Panc1 (cell line): ENCODE data around the gene GRK1.

ENCODE experiments used
- POLR2AphosphoS5 ChIP-seq: IDR thresholded peaks from 2 replicates; pipeline ENCODE4 v1.6.1; 2012; ENCODE audit warnings: mild to moderate bottlenecking, low read depth, low read length, moderate library complexity
- SIN3A ChIP-seq: IDR thresholded peaks from 2 replicates; pipeline ENCODE4 v1.6.1; 2012; ENCODE audit warnings: low read depth, mild to moderate bottlenecking, low read length, moderate library complexity, borderline replicate concordance; ENCODE audit not compliant: insufficient read depth
- TF ChIP-seq, protein P1 (sequence below): fragments of 450-650 bp; IDR thresholded peaks from 2 replicates; pipeline ENCODE4 v1.5.1; 2017; ENCODE audit warnings: mild to moderate bottlenecking
- TF ChIP-seq, protein P2 (sequence below), 2 experiments: IDR thresholded peaks; 2 replicates each; pipeline ENCODE4 v1.6.1; 2011 to 2012; ENCODE audit warnings: low read depth in 2 of 2, control low read depth in 1 of 2, low read length in 1 of 2, mild to moderate bottlenecking in 1 of 2, moderate library complexity in 1 of 2; ENCODE audit not compliant: insufficient read depth in 1 of 2

DNA sequence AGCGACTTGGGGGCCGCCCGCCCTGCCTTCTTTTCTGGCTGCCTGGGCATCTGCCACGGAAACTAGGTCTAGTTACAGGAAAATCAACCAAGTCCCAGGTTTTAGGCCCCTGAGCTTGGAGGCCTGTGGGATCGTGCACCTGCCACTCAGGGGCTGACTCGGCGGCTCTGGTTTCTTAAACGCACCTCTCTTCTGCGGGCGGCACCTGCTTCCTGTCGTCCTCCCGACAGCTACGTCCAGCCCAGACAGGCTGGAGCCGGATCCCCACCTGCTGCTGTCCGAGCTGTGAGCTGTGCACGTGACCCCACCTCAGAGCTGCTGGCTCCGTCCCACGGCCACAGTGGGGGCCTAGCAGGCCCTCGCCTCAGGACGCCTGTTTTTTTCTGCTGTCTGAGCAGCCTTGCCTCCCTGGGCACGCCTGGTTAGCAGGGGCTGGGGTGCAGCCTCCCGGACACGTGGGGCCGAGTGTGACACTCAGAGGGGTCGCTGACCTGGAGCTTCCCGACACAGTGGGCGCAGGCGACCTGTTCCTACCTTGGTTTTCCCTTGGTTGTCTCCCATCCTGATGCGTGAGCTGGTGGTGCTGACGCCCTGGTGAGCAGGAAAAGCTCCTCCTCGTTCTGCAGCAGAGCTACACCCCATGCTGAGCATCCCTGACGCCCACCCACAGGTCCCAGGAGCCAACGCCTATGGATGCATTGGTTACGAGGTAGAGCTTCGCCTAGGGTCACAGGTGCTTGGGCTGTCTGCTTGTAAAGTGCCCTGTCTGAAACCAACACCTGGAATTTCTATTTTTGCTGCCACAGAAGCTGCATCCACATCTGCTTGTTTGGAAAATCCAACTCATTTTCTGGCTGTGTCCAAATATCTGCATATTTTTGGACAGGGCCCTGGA lies 109.5 kb downstream of the GRK1 start:
- TF ChIP-seq, protein P1, sequence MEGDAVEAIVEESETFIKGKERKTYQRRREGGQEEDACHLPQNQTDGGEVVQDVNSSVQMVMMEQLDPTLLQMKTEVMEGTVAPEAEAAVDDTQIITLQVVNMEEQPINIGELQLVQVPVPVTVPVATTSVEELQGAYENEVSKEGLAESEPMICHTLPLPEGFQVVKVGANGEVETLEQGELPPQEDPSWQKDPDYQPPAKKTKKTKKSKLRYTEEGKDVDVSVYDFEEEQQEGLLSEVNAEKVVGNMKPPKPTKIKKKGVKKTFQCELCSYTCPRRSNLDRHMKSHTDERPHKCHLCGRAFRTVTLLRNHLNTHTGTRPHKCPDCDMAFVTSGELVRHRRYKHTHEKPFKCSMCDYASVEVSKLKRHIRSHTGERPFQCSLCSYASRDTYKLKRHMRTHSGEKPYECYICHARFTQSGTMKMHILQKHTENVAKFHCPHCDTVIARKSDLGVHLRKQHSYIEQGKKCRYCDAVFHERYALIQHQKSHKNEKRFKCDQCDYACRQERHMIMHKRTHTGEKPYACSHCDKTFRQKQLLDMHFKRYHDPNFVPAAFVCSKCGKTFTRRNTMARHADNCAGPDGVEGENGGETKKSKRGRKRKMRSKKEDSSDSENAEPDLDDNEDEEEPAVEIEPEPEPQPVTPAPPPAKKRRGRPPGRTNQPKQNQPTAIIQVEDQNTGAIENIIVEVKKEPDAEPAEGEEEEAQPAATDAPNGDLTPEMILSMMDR = no peak
- TF ChIP-seq POLR2AphosphoS5 (no peak), SIN3A (no peak)
- TF ChIP-seq, protein P2, sequence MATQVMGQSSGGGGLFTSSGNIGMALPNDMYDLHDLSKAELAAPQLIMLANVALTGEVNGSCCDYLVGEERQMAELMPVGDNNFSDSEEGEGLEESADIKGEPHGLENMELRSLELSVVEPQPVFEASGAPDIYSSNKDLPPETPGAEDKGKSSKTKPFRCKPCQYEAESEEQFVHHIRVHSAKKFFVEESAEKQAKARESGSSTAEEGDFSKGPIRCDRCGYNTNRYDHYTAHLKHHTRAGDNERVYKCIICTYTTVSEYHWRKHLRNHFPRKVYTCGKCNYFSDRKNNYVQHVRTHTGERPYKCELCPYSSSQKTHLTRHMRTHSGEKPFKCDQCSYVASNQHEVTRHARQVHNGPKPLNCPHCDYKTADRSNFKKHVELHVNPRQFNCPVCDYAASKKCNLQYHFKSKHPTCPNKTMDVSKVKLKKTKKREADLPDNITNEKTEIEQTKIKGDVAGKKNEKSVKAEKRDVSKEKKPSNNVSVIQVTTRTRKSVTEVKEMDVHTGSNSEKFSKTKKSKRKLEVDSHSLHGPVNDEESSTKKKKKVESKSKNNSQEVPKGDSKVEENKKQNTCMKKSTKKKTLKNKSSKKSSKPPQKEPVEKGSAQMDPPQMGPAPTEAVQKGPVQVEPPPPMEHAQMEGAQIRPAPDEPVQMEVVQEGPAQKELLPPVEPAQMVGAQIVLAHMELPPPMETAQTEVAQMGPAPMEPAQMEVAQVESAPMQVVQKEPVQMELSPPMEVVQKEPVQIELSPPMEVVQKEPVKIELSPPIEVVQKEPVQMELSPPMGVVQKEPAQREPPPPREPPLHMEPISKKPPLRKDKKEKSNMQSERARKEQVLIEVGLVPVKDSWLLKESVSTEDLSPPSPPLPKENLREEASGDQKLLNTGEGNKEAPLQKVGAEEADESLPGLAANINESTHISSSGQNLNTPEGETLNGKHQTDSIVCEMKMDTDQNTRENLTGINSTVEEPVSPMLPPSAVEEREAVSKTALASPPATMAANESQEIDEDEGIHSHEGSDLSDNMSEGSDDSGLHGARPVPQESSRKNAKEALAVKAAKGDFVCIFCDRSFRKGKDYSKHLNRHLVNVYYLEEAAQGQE (IDR thresholded peaks at IDR 0.05; ENCODE audit: insufficient read depth in 1 of 2, low read depth in 2 of 2, low read length in 1 of 2) = no peak
